A549 (cell line): ENCODE measurements around the gene DMXL2. TPM values are rescaled to one million over a fixed set of nuclear protein-coding genes. Genes with fewer than 3 reads are reported as not detected.

Source experiments
- ATAC-seq, 2 experiments: fragments of 200-7000 bp in 1 of 2; fragments of >200 bp in 1 of 2; cut with Nextera tagmentation in 1 of 2; cut with Tn5 transposase in 1 of 2; 3 replicates each; pipeline versions ENCODE4 v1.8.0 to v1.9.1; 2018 to 2020; ENCODE audit warnings: mild to moderate bottlenecking in 1 of 2, moderate library complexity in 1 of 2
- CTCF ChIA-PET: fragments of 300-600 bp; sonication (Branson Sonifier 250); formaldehyde crosslinking; extraction: SDS; loops from one replicate; lab custom pipeline; 2021; ENCODE audit warnings: antibody characterized with exemption, inconsistent platforms; lab: Yijun Ruan, JAX
- POLR2A ChIA-PET: fragments of 350-600 bp; formaldehyde crosslinking; extraction: SDS; loops from one replicate; lab custom pipeline; 2021; ENCODE audit warnings: antibody characterized with exemption, inconsistent platforms; lab: Yijun Ruan, JAX
- DNase-seq, 2 experiments: peaks; one replicate each; pipeline versions ENCODE4 v3.0.0 to v3.0.0-alpha.2; 2011 to 2016; ENCODE audit warnings: low read depth in 1 of 2, low spot score in 1 of 2
- FAIRE-seq: peaks from 2 replicates; lab custom pipeline; 2011; peaks lifted over from hg19 to GRCh38; lab: Jason Lieb, UNC
- H3K27ac ChIP-seq, 2 experiments: fragments of >200 bp; sonication (Bioruptor Twin); formaldehyde crosslinking; 3 replicates each; pipeline ENCODE4 v1.5.1; 2016 to 2017
- H3K4me1 ChIP-seq: fragments of >200 bp; sonication (Bioruptor Twin); formaldehyde crosslinking; 3 replicates; pipeline ENCODE4 v1.6.1; 2016
- H3K4me2 ChIP-seq: fragments of >200 bp; sonication (Bioruptor Twin); formaldehyde crosslinking; 3 replicates; pipeline ENCODE4 v1.6.1; 2016
- H3K4me3 ChIP-seq: fragments of >200 bp; sonication (Bioruptor Twin); formaldehyde crosslinking; 3 replicates; pipeline ENCODE4 v1.5.1; 2016
- H3K9me3 ChIP-seq: fragments of >200 bp; sonication (Bioruptor Twin); formaldehyde crosslinking; 3 replicates; pipeline ENCODE4 v1.6.1; 2016
- CBX2 ChIP-seq: fragments of 200-600 bp; sonication (generic); IDR thresholded peaks from 2 replicates; pipeline ENCODE4 v1.6.1; 2016; ENCODE audit warnings: low read depth, mild to moderate bottlenecking, borderline replicate concordance
- FOXS1 ChIP-seq: fragments of 250-450 bp; sonication (Bioruptor Pico); IDR thresholded peaks from 2 replicates; pipeline ENCODE4 v1.5.0; 2020; ENCODE audit warnings: mild to moderate bottlenecking, moderate library complexity
- GATA3 ChIP-seq: IDR thresholded peaks from 2 replicates; pipeline ENCODE4 v1.6.1; 2012; ENCODE audit warnings: borderline replicate concordance
- HMGXB4 ChIP-seq: fragments of 250-450 bp; sonication (Bioruptor Pico); IDR thresholded peaks from 2 replicates; pipeline ENCODE4 v1.5.0; 2021; ENCODE audit warnings: mild to moderate bottlenecking, moderate library complexity, borderline replicate concordance
- HOXB5 ChIP-seq: fragments of 250-450 bp; sonication (Bioruptor Pico); IDR thresholded peaks from 2 replicates; pipeline ENCODE4 v1.5.0; 2020; ENCODE audit warnings: mild to moderate bottlenecking, moderate library complexity
- KDM5A ChIP-seq: fragments of 200-600 bp; sonication (generic); IDR thresholded peaks from 2 replicates; pipeline ENCODE4 v1.6.1; 2016; ENCODE audit warnings: antibody characterized with exemption, mild to moderate bottlenecking
- MAZ ChIP-seq: fragments of 150-350 bp; IDR thresholded peaks from 2 replicates; pipeline ENCODE4 v1.6.1; 2014; ENCODE audit warnings: antibody characterized with exemption, low read depth, low read length, borderline replicate concordance
- PHF8 ChIP-seq: fragments of 200-600 bp; sonication (generic); IDR thresholded peaks from 2 replicates; pipeline ENCODE4 v1.6.1; 2016; ENCODE audit warnings: low read depth, mild to moderate bottlenecking, antibody characterized with exemption, moderate library complexity, borderline replicate concordance
- POLR2AphosphoS2 ChIP-seq: conservative IDR thresholded peaks from 2 replicates; pipeline ENCODE4 v1.6.1; 2012; ENCODE audit warnings: low read length, improper control_type of control experiment, inconsistent platforms
- RAD21 ChIP-seq, 2 experiments: fragments of >200 bp in 1 of 2; sonication (Bioruptor Twin) in 1 of 2; formaldehyde crosslinking in 1 of 2; IDR thresholded peaks in 1 of 2; conservative IDR thresholded peaks in 1 of 2; 2 replicates in 1 of 2; 3 replicates in 1 of 2; pipeline ENCODE4 v1.6.1; 2012 to 2018; ENCODE audit warnings: inconsistent platforms in 1 of 2
- REST ChIP-seq: fragments of 200-600 bp; sonication (generic); IDR thresholded peaks from 2 replicates; pipeline ENCODE4 v1.6.1; 2016; ENCODE audit warnings: antibody characterized with exemption, mild to moderate bottlenecking, moderate library complexity
- RNF2 ChIP-seq: fragments of 200-600 bp; sonication (generic); IDR thresholded peaks from 2 replicates; pipeline ENCODE4 v1.6.1; 2016; ENCODE audit warnings: low read depth, mild to moderate bottlenecking, antibody characterized with exemption, moderate library complexity, borderline replicate concordance
- SMC3 ChIP-seq: fragments of >200 bp; sonication (Bioruptor Twin); formaldehyde crosslinking; IDR thresholded peaks from 3 replicates; pipeline ENCODE4 v1.6.1; 2018; ENCODE audit warnings: inconsistent platforms
- TFCP2L1 ChIP-seq: fragments of 250-450 bp; sonication (Bioruptor Pico); IDR thresholded peaks from 2 replicates; pipeline ENCODE4 v1.5.0; 2021; ENCODE audit warnings: mild to moderate bottlenecking
- TP53 ChIP-seq: fragments of 250-450 bp; sonication (Bioruptor Pico); IDR thresholded peaks from 2 replicates; pipeline ENCODE4 v1.5.0; 2021; ENCODE audit warnings: mild to moderate bottlenecking, moderate library complexity
- WGBS: methylation state at CpG from one replicate; pipeline ENCODE4 v1.1.6; 2017; ENCODE audit errors: missing lambda C conversion rate; 5-methylcytosine and 5-hydroxymethylcytosine counted together
- polyA plus RNA-seq, 4 experiments: library from polyadenylated mRNA; depleted of rRNA in 3 of 4; stranded (reverse); fragments of >200 nt; fragmentation: RNase III in 1 of 4; extraction: RNeasy Plus Mini Kit Qiagen cat#74134 plus additional on column Dnase treatment in 1 of 4; gene quantifications; 2 replicates in 3 of 4; 3 replicates in 1 of 4; pipeline ENCODE4 v1.2.3, GENCODE V29; 2011 to 2017
- TF ChIP-seq, protein P1 (sequence below): fragments of >200 bp; sonication (Bioruptor Twin); formaldehyde crosslinking; IDR thresholded peaks from 3 replicates; pipeline ENCODE4 v1.5.1; 2016
- TF ChIP-seq, protein P2 (sequence below): IDR thresholded peaks from 2 replicates; pipeline ENCODE4 v1.6.1; 2012

The DMXL2 gene
- polyA plus RNA-seq, 2 of the 4 experiments (the other 2 are of a cell fraction) = 25.6 to 50.9 TPM

GRCh38 chr15:51536965-51537574 lies 85.5 kb downstream of the DMXL2 start:
- DNase-seq (peak; percentile 40 to 46), FAIRE-seq (peak; percentile 74), ATAC-seq (peak; percentile 64 to 74; a peak in 4 of 6 replicates)
- Histone ChIP-seq H3K4me1 (no peaks in the 10 kb centered on the region), H3K9me3 (no peaks in the 10 kb centered on the region), H3K4me3 (no peak overlapping the region), H3K27ac (no peak overlapping the region), H3K4me2 (no peak overlapping the region)
- TF ChIP-seq RNF2 (no peak), SMC3 (peak; percentile 71), PHF8 (no peak), RAD21 (conservative IDR thresholded peaks at IDR 0.05 in 1 of 2, IDR thresholded peaks at IDR 0.05 in 1 of 2) (peak; percentile 47 to 52; a peak in 4 of 5 replicates)
- TF ChIP-seq, protein P1, sequence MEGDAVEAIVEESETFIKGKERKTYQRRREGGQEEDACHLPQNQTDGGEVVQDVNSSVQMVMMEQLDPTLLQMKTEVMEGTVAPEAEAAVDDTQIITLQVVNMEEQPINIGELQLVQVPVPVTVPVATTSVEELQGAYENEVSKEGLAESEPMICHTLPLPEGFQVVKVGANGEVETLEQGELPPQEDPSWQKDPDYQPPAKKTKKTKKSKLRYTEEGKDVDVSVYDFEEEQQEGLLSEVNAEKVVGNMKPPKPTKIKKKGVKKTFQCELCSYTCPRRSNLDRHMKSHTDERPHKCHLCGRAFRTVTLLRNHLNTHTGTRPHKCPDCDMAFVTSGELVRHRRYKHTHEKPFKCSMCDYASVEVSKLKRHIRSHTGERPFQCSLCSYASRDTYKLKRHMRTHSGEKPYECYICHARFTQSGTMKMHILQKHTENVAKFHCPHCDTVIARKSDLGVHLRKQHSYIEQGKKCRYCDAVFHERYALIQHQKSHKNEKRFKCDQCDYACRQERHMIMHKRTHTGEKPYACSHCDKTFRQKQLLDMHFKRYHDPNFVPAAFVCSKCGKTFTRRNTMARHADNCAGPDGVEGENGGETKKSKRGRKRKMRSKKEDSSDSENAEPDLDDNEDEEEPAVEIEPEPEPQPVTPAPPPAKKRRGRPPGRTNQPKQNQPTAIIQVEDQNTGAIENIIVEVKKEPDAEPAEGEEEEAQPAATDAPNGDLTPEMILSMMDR = peak; percentile 74
- CTCF ChIA-PET = interaction anchor here (0.6 to 3.4 kb wide), 16 partner anchors 9 to 240 kb away, joined by 3 to 29 read pairs (median 4); partner anchors contain the start of gene DMXL2
- POLR2A ChIA-PET = interaction anchor here (1.0 to 1.4 kb wide), 2 partner anchors 85 to 240 kb away, joined by 3 to 5 read pairs; partner anchors contain the start of gene DMXL2
- 2% methylated on average over 1 of the region's 1 CpG for WGBS

DNA sequence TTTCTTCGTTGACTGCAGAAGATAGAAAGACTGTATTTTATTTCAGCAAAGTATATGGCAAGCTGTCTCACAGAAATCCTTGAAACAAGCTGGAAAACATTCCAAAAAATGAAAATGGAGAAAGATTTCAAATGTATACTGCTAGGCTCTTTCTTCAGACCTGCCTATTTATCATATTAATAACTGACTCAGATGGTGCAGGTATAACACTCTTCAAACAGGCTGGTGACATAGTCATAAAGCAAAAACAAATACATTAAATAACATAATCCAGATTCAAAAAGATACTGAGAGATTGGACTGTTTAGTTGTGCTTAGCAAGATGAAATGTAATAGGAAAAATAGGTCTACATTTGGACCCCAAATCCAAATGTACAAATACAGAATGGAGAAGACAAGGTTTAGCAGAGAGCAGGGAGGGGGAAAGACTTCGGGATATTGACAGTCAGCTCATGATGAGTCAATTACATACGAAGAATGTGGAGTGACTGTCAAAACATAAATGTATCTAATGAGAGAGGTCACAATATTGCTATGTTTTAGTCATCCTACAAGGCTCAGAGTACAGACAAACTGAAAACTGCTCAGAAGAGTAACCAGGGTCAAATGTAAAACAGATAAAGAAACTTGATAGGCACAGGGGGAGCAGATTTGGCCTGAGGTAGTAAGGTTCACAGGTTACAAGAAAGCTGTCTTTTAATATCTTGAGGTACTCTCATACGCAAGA lies 88.7 kb downstream of the DMXL2 start:
- no peaks in the 10 kb centered on the region for H3K9me3 ChIP-seq
- H3K4me3 ChIP-seq = no peak overlapping the region
- 73% methylated on average over 4 of the region's 4 CpGs for WGBS
- POLR2A ChIA-PET = no interaction called here
- no peak overlapping the region for H3K4me2 ChIP-seq
- no peak overlapping the region for H3K27ac ChIP-seq
- no peak for TF ChIP-seq KDM5A
- no peak for TF ChIP-seq RAD21 (conservative IDR thresholded peaks at IDR 0.05 in 1 of 2, IDR thresholded peaks at IDR 0.05 in 1 of 2)
- TF ChIP-seq HOXB5 (CRISPR knock-in tag) = no peak
- DNase-seq (no peak), ATAC-seq (no peak), FAIRE-seq (no peak)
- H3K4me1 ChIP-seq = no peaks in the 10 kb centered on the region
- CTCF ChIA-PET = interaction anchor here (1.0 to 3.4 kb wide), 4 partner anchors 18 to 243 kb away, joined by 3 to 20 read pairs (median 4); partner anchors contain the start of gene DMXL2

DNA sequence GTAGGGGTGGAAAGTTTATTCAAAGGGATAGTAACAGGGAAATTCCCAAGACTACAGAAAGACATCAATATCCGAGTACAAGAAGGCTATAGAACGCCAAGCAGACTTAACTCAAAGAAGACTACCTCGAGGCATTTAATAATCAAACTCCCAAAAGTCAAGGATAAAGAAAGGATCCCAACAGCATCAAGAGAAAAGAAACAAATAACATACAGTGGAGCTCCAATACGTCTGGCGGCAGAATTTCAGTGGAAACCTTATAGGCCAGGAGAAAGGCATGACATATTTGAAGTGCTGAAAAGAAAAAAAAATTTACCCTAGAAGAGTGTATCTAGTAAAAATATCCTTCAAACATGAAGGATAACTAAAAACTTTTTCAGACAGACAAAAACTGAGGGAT lies 95.6 kb downstream of the DMXL2 start:
- 90% methylated on average over 5 of the region's 5 CpGs for WGBS
- Histone ChIP-seq H3K9me3 (no peaks in the 10 kb centered on the region), H3K4me3 (no peak overlapping the region), H3K27ac (no peak overlapping the region), H3K4me2 (no peak overlapping the region), H3K4me1 (no peaks in the 10 kb centered on the region)
- DNase-seq = no peak
- no peak for FAIRE-seq
- POLR2A ChIA-PET = no interaction called here
- TF ChIP-seq POLR2AphosphoS2 (no peak), FOXS1 (CRISPR knock-in tag) (no peak), CBX2 (no peak), HOXB5 (CRISPR knock-in tag) (no peak), REST (no peak), HMGXB4 (CRISPR knock-in tag) (no peak), TP53 (CRISPR knock-in tag) (no peak), TFCP2L1 (CRISPR knock-in tag) (no peak), MAZ (no peak), GATA3 (no peak)
- TF ChIP-seq, protein P2, sequence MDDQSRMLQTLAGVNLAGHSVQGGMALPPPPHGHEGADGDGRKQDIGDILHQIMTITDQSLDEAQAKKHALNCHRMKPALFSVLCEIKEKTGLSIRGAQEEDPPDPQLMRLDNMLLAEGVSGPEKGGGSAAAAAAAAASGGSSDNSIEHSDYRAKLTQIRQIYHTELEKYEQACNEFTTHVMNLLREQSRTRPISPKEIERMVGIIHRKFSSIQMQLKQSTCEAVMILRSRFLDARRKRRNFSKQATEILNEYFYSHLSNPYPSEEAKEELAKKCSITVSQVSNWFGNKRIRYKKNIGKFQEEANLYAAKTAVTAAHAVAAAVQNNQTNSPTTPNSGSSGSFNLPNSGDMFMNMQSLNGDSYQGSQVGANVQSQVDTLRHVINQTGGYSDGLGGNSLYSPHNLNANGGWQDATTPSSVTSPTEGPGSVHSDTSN = no peak
- no peak for ATAC-seq
- CTCF ChIA-PET = interaction anchor here (2.1 to 2.3 kb wide), 2 partner anchors 10 kb away, joined by 11 to 12 read pairs; no protein-coding TSS in a partner anchor
